VCaP (cell line): ENCODE results near the gene NPTN.

Experiments used
- H3K27ac ChIP-seq: fragments of 450-650 bp; 2 replicates; pipeline ENCODE4 v1.5.1; 2017
- TF ChIP-seq, protein P1 (sequence below): fragments of 450-650 bp; conservative IDR thresholded peaks from 2 replicates; pipeline ENCODE4 v1.5.1; 2017; ENCODE audit warnings: mild to moderate bottlenecking, moderate library complexity

NPTN gene

DNA sequence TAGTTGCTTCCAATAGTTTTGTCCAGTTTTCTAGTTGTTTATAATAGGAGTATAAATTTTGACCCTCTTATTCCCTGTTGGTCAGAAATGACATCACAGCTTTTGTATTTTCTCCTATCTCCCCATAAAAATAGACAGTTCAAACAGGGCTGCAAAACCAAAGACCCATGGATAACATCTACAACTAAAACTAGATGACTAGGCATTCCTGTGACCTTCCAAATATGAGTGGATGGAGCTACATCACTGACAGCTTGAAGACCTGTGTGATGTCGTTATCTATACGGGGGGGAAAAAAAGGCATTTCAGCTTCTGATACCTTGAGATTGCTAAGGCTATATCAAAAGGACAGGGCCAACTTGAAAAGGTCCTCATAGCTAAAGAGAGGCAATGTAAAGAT is 105.6 kb downstream of the NPTN start:
- H3K27ac ChIP-seq, result no peak overlapping the region
- TF ChIP-seq, protein P1, sequence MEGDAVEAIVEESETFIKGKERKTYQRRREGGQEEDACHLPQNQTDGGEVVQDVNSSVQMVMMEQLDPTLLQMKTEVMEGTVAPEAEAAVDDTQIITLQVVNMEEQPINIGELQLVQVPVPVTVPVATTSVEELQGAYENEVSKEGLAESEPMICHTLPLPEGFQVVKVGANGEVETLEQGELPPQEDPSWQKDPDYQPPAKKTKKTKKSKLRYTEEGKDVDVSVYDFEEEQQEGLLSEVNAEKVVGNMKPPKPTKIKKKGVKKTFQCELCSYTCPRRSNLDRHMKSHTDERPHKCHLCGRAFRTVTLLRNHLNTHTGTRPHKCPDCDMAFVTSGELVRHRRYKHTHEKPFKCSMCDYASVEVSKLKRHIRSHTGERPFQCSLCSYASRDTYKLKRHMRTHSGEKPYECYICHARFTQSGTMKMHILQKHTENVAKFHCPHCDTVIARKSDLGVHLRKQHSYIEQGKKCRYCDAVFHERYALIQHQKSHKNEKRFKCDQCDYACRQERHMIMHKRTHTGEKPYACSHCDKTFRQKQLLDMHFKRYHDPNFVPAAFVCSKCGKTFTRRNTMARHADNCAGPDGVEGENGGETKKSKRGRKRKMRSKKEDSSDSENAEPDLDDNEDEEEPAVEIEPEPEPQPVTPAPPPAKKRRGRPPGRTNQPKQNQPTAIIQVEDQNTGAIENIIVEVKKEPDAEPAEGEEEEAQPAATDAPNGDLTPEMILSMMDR, result no peak

DNA sequence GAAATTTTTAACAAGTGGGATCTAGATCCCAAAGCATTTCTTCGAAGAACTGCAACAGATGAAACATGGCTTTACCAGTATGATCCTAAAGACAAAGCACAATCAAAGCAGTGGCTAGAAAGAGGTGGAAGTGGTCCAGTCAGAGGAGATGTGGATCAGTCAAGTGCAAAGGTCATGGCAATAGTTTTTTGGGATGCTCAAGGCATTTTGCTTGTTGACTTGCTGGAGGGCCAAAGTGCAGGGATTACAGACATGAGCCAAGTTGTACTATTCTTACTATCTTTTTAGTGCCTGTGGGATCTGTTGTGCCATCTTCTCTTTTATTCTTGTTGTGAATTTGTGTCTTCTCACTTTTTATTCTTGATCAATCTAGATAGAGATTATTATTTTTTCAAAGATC is 108.3 kb downstream of the NPTN start:
- TF ChIP-seq, protein P1, result no peak

DNA sequence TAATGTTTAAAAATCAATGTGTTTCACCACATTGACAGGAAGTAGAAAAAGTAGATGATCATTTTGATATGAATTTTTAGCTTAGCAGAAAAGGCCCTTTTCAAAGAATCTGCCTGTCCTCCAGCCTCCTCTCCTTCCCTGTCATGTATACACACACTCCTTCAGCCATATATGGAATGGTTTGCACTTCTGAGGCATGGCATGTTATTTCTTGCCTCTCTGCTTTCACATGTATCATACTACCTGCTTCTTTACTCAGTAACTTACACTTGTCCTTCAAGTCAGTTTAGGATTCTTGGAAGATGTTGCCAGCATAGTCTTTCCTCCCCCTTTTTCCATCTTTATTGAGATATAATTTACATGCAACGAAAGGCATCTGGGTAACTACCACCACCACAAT is 111.2 kb downstream of the NPTN start:
- H3K27ac ChIP-seq, result no peak overlapping the region
- TF ChIP-seq, protein P1, result no peak

More for the DNA sequence above, 108.3 kb downstream of the NPTN start:
- no peak overlapping the region for H3K27ac ChIP-seq

DNA sequence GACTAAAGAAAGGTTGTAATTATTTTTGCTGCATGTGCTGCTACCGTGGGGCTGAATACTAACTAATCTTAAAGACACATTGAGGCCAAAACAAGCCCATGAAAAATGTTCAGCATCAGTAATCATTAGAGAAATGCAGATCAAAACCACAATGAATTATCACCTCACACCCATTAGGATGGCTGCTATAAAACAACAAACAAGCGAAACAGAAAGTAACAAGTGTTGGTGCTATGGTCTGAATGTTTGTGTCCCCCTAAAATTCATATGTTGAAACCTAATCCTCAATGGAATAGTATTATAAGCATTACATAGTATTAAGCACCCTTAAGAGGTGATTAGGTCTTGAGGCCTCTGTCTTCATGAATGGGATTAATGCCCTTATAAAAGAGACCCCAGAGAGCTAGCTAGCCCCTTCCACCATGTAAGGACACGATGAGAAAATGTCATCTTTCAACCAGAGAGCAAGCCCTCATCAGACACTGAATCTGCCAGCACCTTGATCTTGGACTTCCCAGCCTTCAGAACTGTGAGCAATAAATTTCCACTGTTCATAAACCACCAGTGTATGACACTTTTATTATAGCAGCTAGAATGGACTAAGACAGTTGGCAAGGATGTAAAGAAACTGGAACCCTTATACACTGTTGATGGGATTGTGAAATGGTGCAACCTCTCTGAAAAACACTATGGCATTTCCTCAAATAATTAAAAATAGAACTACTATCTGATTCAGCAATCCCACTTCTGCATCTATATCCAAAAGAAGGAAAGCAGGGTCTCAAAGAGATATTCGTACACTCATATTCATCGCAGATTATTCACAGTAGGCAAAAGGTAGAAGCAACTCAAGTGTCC is 114.1 kb downstream of the NPTN start:
- no peak overlapping the region for H3K27ac ChIP-seq
- TF ChIP-seq, protein P1, result no peak

DNA sequence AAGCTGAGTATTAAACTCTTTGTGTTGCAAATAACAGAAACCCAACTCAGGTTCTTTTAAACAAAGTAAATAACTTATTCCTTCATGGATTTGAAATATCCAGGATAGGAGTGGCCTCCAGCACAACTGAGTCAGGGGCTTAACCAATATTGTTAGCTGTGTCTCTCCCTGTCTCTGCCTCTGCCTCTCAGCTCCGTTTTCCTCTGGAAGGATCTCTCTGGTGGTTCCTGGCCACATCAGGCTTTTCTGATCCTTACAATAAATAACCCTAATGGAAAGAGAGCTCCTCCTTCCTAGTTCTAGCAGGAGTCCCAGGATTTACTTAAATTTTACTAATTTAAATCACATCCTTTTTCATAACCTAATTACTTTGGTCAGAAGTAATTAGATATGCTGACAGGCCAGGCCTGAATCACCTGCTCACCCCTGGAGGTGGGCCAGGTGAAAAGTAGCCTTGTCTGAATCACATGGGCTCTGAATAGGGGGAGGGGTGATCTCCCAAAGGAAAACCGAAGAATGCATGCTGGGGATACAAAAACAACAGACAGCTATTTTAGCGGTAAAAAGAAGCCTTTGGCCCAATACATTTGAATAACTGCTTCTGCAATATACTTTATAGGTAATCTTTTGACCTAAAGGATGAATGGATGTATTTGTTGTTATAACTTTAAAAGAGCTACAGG is 114.9 kb downstream of the NPTN start:
- no peak overlapping the region for H3K27ac ChIP-seq
- TF ChIP-seq, protein P1, result no peak

DNA sequence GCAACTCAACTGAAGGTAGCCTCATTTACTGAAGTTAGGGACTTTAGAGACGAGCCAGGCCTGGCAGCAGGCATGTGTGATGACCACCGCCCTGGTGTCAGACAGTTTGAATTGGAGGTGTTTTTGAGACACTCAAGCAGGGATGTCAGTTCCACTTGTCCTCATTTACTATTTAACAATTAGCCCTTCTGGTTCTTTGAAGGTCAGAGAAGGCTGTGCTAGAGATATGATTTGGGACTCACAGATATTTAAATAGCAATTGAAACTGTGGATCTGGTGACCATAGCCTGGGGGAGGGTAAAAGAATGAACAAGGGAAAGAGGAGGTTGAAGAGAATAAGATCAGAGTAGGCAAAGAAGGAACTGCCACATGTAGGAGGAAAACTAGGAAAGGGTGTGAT is 115.6 kb downstream of the NPTN start:
- TF ChIP-seq, protein P1, result no peak
- no peak overlapping the region for H3K27ac ChIP-seq

DNA sequence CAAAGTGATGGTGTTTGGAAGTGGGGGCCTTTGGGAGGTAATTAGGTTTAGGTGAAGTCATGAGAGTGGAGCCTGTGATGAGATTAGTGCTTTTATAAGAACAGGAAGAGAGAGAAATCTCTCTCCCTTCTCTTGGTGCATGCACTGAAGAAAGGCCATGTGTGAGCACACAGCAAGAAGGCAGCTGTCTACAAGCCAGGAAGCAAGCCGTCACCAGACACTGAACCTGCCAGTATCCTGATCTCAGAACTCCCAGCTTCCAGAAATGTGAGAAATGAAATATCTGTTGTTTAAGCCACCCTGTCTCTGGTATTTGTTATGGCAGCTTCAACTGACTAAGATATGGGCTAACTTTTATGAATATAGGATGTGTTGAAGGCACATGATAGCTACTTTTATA is 117.7 kb downstream of the NPTN start:
- H3K27ac ChIP-seq, result no peak overlapping the region
- TF ChIP-seq, protein P1, result no peak
